Sigmoid colon (tissue), 4 donors: ENCODE results near the gene NEU3.
A peak's percentile ranks its signal among the peaks of the same experiment; 100 is the strongest.

Experiments
- EP300 ChIP-seq, 4 donors: sonication (generic); formaldehyde crosslinking; IDR thresholded peaks; one replicate each; pipeline ENCODE4 v1.6.1; 2017; ENCODE audit warnings: antibody characterized with exemption in 4 of 4
- POLR2A ChIP-seq, 2 donors: fragments of 450-650 bp; IDR thresholded peaks; one replicate each; pipeline ENCODE4 v1.6.1; 2016; ENCODE audit warnings: antibody characterized with exemption in 2 of 2, mild to moderate bottlenecking in 2 of 2, moderate library complexity in 2 of 2
- POLR2AphosphoS5 ChIP-seq, 4 donors: sonication (generic); formaldehyde crosslinking; IDR thresholded peaks; one replicate each; pipeline ENCODE4 v1.6.1; 2017; ENCODE audit warnings: antibody characterized with exemption in 4 of 4
- TF ChIP-seq, protein P1 (sequence below), 4 experiments: fragments of 450-650 bp in 3 of 4; fragments of 200-600 bp in 1 of 4; IDR thresholded peaks; one replicate each; pipeline ENCODE4 v1.5.1; 2016 to 2019; ENCODE audit warnings: antibody characterized with exemption in 4 of 4, mild to moderate bottlenecking in 3 of 4, moderate library complexity in 2 of 4

DNA sequence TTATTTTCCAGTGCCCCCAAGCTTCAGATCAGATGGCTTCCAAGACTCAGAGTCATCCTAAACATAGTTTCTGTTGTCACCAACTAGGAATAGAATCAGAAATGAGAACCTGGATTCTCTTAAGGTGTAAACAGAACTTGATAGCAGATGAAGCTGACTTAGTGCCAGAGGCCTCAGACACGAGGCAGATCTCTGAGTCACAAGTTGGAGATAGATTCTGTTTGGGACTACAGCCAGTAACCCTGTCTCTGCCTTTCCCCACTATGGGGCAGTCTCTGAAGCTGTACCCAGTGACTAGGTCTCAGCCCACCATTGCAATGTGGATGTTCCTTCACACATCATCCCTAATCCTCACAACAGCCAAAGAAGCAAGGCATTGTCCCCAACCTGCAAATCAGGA is 25.4 kb downstream of the NEU3 start:
- TF ChIP-seq, protein P1, sequence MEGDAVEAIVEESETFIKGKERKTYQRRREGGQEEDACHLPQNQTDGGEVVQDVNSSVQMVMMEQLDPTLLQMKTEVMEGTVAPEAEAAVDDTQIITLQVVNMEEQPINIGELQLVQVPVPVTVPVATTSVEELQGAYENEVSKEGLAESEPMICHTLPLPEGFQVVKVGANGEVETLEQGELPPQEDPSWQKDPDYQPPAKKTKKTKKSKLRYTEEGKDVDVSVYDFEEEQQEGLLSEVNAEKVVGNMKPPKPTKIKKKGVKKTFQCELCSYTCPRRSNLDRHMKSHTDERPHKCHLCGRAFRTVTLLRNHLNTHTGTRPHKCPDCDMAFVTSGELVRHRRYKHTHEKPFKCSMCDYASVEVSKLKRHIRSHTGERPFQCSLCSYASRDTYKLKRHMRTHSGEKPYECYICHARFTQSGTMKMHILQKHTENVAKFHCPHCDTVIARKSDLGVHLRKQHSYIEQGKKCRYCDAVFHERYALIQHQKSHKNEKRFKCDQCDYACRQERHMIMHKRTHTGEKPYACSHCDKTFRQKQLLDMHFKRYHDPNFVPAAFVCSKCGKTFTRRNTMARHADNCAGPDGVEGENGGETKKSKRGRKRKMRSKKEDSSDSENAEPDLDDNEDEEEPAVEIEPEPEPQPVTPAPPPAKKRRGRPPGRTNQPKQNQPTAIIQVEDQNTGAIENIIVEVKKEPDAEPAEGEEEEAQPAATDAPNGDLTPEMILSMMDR (IDR thresholded peaks at IDR 0.05): no peak
- TF ChIP-seq POLR2A (IDR thresholded peaks at IDR 0.05) (no peak), POLR2AphosphoS5 (IDR thresholded peaks at IDR 0.05) (peak in 1 of 4 donors; percentile 28), EP300 (IDR thresholded peaks at IDR 0.05) (no peak)
